HG02610 (cell line): ENCODE measurements around the gene CROCC.
A peak's percentile ranks its signal among the peaks of the same experiment; 100 is the strongest.

Source experiments
- ATAC-seq: cut with Tn5 transposase; IDR thresholded peaks from one replicate; pipeline ENCODE4 v1.9.1; 2021; ENCODE audit warnings: mild to moderate bottlenecking, moderate library complexity; ENCODE audit not compliant: unreplicated experiment

CROCC gene

DNA sequence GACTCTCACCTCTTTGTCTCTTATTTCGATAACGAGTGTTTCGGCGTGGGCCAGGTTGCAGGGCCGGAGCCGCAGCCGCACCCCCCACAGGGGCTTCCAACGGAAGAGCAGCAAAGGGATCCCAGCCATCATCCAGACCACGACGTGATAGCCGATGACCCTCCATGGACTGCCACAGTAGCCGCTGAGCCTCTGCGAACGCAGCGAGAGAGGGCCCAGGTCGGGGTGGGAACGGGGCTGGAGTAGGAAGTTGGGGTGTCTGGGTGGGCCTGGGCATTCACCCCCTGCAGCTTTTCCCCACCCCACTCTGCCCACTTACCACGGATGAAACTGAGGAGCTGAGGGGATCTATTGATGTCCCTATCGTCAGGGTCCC lies 83.6 kb downstream of the CROCC start:
- ATAC-seq: no peak

DNA sequence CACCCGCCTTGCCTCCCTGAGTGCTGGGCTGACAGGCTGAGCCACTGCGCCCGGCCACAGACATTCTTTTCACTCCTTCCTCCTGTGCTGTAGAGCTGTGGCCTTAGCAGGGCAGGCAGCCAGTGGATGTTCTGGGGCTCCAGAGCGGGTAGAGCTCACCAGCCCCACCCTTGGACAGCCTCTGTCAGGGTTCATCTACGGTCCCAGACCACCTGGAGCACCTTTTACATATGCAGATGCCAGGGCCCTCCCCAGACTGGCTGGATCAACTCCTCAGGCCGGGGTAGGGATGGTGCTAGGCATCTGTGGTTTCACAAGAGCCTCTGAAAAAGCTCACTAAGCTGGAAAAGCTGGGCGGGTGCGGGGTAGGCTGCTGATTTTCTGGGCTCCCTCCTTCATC lies 85.4 kb downstream of the CROCC start:
- ATAC-seq: no peak

GRCh38 chr1:17008208-17008855 lies 86.6 kb downstream of the CROCC start:
- no peak for ATAC-seq

DNA sequence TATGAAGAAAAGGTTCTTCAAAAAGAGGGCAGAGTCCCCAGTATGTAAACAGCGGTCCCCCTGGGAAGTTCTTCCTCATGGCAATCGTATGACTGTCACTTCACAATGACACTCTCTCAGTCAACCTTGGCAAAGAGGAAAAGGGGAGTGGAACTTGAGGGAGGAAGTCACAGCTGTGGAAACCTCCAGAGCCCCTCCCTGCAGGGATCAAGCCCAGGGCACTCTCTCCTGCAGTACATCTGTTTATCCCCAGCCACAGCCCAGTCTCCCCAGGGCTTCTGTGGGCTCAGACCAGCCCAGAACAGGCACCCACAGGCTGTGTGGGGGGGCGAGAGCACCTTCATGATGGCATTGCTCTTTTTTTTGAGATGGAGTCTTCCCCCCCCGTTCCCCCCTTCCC lies 88.0 kb downstream of the CROCC start:
- no peak for ATAC-seq

- no peak for ATAC-seq
Measured at GRCh38 chr1:17011092-17011438, 89.3 kb downstream of the CROCC start.

DNA sequence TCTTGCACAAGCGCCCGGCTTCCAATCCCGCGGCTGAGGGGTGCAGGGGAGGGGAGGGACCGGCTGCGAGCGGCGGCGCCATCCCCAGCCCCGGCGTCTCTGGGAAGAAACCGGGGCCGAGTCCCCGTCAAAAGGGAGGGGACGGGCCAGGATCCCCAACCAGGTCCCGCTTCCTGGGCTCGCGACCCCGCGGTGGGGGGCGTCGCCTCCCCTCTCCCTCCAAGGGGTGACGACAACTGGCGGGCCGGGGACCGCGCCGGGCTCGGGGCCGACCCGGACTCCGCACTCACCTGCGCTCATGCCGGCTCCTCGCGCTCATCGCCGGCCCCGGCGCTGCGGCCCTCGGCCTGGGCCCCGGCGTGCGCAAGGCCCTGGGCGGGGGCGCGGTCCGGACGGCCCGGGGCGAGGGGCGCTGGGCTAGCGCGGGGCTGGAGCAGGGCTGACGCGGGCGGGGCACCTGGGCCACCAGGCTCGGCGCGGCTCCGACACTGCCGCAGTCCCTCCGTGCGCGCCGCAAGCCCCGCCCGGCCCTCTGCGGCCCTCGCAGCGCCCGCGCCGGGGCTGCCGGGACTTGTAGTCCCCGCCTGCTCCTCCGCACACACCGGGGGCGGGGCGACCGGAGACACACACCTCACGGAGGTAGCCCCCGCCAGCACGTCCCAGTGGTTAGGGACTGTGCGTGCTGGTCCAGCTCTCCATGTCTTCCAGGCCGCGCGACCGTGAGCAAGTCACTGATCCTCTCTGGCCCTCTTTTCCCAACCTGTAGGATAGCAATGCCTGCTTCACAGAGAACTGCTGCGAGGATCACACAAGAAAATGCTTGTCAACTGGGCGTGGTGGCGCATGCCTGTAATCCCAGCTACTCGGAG lies 89.9 kb downstream of the CROCC start, which contains the start of gene ATP13A2:
ATP13A2 (minus strand) TSS at position 490 of the 869 bp plus-strand sequence; CDS start at position 300, 190 bp downstream.
- ATAC-seq: peak; percentile 83

DNA sequence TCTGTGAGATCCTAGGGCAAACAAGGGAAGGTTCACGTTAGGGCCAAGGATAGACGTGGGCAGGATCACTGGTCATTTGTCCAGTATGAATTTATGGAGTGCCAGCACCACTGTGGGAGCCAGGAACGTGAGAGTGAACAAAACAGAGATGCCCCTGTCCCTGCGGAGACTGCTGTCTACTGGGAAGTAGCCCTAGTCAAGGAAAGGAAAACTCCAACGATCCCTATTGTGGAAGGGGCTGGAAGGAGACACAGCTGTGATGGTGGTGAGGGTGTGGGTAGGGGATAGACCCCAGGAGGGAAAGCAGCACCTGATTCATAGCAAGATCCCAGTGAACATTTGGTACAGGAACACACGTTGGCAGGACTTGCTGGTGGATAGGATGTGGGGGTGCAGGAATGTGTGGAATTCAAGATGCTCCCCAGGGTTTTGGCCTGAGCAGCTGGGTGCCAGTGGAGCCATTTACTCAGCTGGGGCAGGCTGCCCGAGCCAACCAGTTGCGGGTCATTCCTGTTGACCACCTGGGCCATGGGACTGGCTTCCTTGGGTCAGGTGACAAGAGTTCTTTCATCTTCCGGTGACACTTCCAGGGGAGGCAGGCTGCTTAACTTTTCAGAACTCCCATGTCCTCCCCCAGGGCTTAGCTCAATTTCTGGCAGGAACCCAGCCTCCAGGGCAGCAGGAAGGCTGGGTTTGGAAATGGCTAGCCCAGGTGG lies 91.2 kb downstream of the CROCC start:
- no peak for ATAC-seq

GRCh38 chr1:17013491-17014320 lies 92.0 kb downstream of the CROCC start:
- no peak for ATAC-seq

DNA sequence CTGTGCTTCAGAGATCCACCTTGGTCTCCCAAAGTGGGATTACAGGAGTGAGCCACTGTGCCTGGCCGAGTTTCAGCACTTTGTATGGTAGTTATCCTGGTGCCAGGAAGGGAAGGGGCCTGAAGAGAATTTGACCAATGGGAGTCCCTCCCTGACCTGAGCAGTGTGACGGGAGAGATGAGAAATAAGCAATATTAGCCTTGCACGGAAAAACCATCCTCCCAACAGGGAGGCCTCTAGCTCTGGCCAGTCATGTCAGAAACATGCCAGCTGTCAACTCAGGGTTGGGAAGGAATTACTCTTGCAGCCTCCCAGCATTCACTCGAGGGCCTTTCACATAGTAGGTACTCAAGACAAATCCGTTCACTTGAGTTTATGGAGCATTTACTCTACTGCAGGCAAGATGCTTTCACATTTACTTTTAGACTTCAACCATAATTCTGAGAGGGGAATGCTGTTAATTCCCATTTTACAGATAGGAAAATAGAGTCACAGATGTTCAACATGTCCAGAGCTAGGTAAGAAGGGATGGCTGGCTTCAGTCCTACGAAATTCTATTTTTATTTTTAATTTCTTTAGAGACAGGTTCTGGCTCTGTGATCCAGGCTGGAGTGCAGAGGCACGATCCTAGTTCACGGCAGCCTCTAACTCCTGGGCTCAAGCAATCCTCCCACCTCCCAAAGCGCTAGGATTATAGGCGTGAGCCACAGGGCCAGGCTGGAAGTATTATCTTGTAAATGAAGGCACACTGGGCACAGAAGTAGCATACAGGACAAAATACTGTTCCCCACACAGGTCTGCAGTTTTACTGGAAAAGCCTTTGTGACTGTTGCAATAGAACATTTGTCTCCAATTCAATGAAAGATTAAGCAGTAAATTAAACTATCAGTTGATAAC lies 93.2 kb downstream of the CROCC start:
- no peak for ATAC-seq

DNA sequence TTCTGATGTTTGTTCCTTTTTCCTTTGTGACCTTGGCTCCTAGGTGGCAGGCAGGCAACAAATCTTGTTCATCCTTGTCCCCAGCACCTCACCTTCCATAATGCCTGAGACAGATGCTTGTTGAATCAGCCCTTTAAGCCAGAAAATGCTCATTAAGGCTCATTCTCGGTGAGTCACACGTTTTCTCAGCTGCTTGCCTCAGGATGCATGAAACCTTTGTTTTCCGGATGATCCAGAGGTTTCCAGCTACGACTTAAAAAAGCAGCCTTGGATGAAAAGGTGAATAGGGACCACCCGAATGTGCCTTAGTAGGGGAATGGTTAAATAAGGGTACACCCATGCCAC lies 94.6 kb downstream of the CROCC start:
- no peak for ATAC-seq

- ATAC-seq: no peak
Measured at GRCh38 chr1:17017435-17017834, 95.7 kb downstream of the CROCC start.

- ATAC-seq: no peak
Measured at GRCh38 chr1:17018849-17019248, 97.1 kb downstream of the CROCC start.

GRCh38 chr1:17020502-17020901 lies 98.8 kb downstream of the CROCC start:
- no peak for ATAC-seq

DNA sequence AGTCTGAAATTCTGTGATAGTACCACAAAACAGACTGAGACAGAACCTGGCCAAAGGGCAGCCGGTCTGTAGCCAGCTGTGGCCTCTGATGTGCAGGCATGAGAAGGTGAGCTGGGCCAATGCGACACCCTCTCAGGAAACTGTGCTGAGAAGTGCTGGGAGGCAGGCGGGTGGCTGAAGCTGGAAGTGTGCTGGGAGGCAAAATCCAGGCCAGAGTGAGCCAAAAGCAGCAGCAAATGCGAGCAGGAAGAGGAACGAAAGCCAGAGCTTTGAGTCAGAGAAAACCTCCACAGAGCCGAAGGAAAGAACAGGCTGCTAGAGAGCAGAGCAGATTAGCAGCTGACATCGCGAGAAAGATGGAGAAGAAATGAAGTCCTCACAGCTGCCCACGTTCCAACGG lies 100.2 kb downstream of the CROCC start:
- ATAC-seq: no peak
